GM23338 (cell line): Measurements from ENCODE around the gene SDR39U1. TPM values are rescaled to one million over a fixed set of nuclear protein-coding genes. Genes with fewer than 3 reads are reported as not detected.

ENCODE experiments used
- ATAC-seq: fragments of 200-7000 bp; cut with Tn5 transposase; 3 replicates; pipeline ENCODE4 v1.9.1; 2020
- DNase-seq: peaks from one replicate; pipeline ENCODE4 v3.0.0-alpha.2; 2015; ENCODE audit warnings: low spot score
- H2AFZ ChIP-seq: fragments of 200-600 bp; sonication (generic); 2 replicates; pipeline ENCODE4 v1.8.0; 2016; ENCODE audit warnings: antibody characterized with exemption, mild to moderate bottlenecking, moderate library complexity
- H3F3A ChIP-seq: fragments of 200-600 bp; sonication (generic); replicated peaks from 2 replicates; pipeline ENCODE4 v1.8.0; 2017; ENCODE audit warnings: antibody characterized with exemption, mixed run types, low read depth
- H3K27ac ChIP-seq: fragments of 200-600 bp; sonication (generic); 2 replicates; pipeline ENCODE4 v1.6.1; 2016; ENCODE audit warnings: low read depth
- H3K27me3 ChIP-seq: fragments of 200-600 bp; sonication (generic); 2 replicates; pipeline ENCODE4 v1.8.0; 2016; ENCODE audit warnings: mild to moderate bottlenecking, mixed run types, moderate library complexity; ENCODE audit not compliant: insufficient read depth
- H3K36me3 ChIP-seq: fragments of 200-600 bp; sonication (generic); 2 replicates; pipeline ENCODE4 v1.8.0; 2016; ENCODE audit warnings: mild to moderate bottlenecking; ENCODE audit not compliant: insufficient read depth
- H3K4me1 ChIP-seq: fragments of 200-600 bp; sonication (generic); 2 replicates; pipeline ENCODE4 v1.8.0; 2016; ENCODE audit warnings: mild to moderate bottlenecking, moderate library complexity; ENCODE audit not compliant: insufficient read depth
- H3K4me2 ChIP-seq: fragments of 200-600 bp; sonication (generic); 2 replicates; pipeline ENCODE4 v1.7.1; 2017; ENCODE audit warnings: mixed run types
- H3K4me3 ChIP-seq: fragments of 200-600 bp; sonication (generic); 2 replicates; pipeline ENCODE4 v1.6.1; 2016; ENCODE audit warnings: mixed run types
- H3K79me2 ChIP-seq: fragments of 200-600 bp; sonication (generic); replicated peaks from 2 replicates; pipeline ENCODE4 v1.8.0; 2017; ENCODE audit warnings: mild to moderate bottlenecking; ENCODE audit not compliant: insufficient read depth
- H3K9me2 ChIP-seq: fragments of 200-600 bp; sonication (generic); 2 replicates; pipeline ENCODE4 v1.8.0; 2017; ENCODE audit not compliant: insufficient read depth
- H4K20me1 ChIP-seq: fragments of 200-600 bp; sonication (generic); replicated peaks from 2 replicates; pipeline ENCODE4 v1.8.0; 2017; ENCODE audit warnings: mild to moderate bottlenecking; ENCODE audit not compliant: insufficient read depth
- H3K27ac Mint-ChIP-seq: 2 replicates; pipeline ENCODE4 v1.8.0; 2020; ENCODE audit warnings: inconsistent platforms, mild to moderate bottlenecking, moderate library complexity, mixed read lengths
- H3K27me3 Mint-ChIP-seq: 3 replicates; pipeline ENCODE4 v1.8.0; 2022; ENCODE audit warnings: low read depth, mild to moderate bottlenecking, moderate library complexity, mixed read lengths, inconsistent platforms; ENCODE audit not compliant: insufficient read depth, poor library complexity
- H3K36me3 Mint-ChIP-seq: 3 replicates; pipeline ENCODE4 v1.8.0; 2021; ENCODE audit warnings: low read depth, mild to moderate bottlenecking, inconsistent platforms, moderate library complexity, mixed read lengths
- H3K4me1 Mint-ChIP-seq: 3 replicates; pipeline ENCODE4 v1.8.0; 2020; ENCODE audit warnings: mild to moderate bottlenecking, inconsistent platforms, mixed read lengths
- H3K4me3 Mint-ChIP-seq: 3 replicates; pipeline ENCODE4 v1.8.0; 2021; ENCODE audit warnings: moderate library complexity, mild to moderate bottlenecking, inconsistent platforms, mixed read lengths
- H3K9me3 Mint-ChIP-seq: 3 replicates; pipeline ENCODE4 v1.8.0; 2020; ENCODE audit warnings: moderate library complexity, mild to moderate bottlenecking, inconsistent platforms, mixed read lengths
- CREB1 ChIP-seq: fragments of 250-450 bp; sonication (Bioruptor Pico); IDR thresholded peaks from 2 replicates; pipeline ENCODE4 v1.5.0; 2020; ENCODE audit warnings: low read depth, mild to moderate bottlenecking, moderate library complexity
- CTCF ChIP-seq, 2 experiments: fragments of 200-600 bp in 1 of 2; sonication (generic) in 1 of 2; conservative IDR thresholded peaks; 2 replicates each; pipeline versions ENCODE4 v1.5.1 to v1.6.1; 2016 to 2017; ENCODE audit warnings: antibody characterized with exemption in 2 of 2, low read depth in 2 of 2, mild to moderate bottlenecking in 2 of 2, moderate library complexity in 1 of 2
- ETS1 ChIP-seq: IDR thresholded peaks from 2 replicates; pipeline ENCODE4 v1.6.1; 2016; ENCODE audit warnings: antibody characterized with exemption
- EZH2 ChIP-seq: fragments of 200-600 bp; sonication (generic); IDR thresholded peaks from one replicate; pipeline ENCODE4 v1.8.0; 2017; ENCODE audit warnings: antibody characterized with exemption, mild to moderate bottlenecking, low read depth; ENCODE audit not compliant: unreplicated experiment
- EZH2phosphoT487 ChIP-seq: fragments of 200-600 bp; sonication (generic); IDR thresholded peaks from one replicate; pipeline ENCODE4 v1.8.1; 2018; ENCODE audit warnings: antibody characterized with exemption; ENCODE audit not compliant: unreplicated experiment
- JUNB ChIP-seq: IDR thresholded peaks from one replicate; pipeline ENCODE4 v1.6.1; 2016; ENCODE audit warnings: antibody characterized with exemption; ENCODE audit not compliant: unreplicated experiment
- NANOG ChIP-seq: IDR thresholded peaks from 2 replicates; pipeline ENCODE4 v1.6.1; 2016; ENCODE audit warnings: antibody characterized with exemption, borderline replicate concordance
- POLR2AphosphoS5 ChIP-seq: IDR thresholded peaks from 2 replicates; pipeline ENCODE4 v1.6.1; 2016; ENCODE audit warnings: antibody characterized with exemption, low read depth
- REST ChIP-seq: IDR thresholded peaks from one replicate; pipeline ENCODE4 v1.6.1; 2018; ENCODE audit warnings: antibody characterized with exemption; ENCODE audit not compliant: unreplicated experiment
- STAT1 ChIP-seq: IDR thresholded peaks from one replicate; pipeline ENCODE4 v1.6.1; 2016; ENCODE audit warnings: antibody characterized with exemption; ENCODE audit not compliant: unreplicated experiment
- ZNF114 ChIP-seq: fragments of 250-450 bp; sonication (Bioruptor Pico); IDR thresholded peaks from 2 replicates; pipeline ENCODE4 v1.5.0; 2020; ENCODE audit warnings: mild to moderate bottlenecking, moderate library complexity
- ZNF331 ChIP-seq: fragments of 250-450 bp; sonication (Bioruptor Pico); IDR thresholded peaks from 2 replicates; pipeline ENCODE4 v1.5.0; 2020; ENCODE audit warnings: low read depth, mild to moderate bottlenecking, moderate library complexity
- ZNF462 ChIP-seq: fragments of 250-450 bp; sonication (Bioruptor Pico); IDR thresholded peaks from 2 replicates; pipeline ENCODE4 v1.5.0; 2020; ENCODE audit warnings: mild to moderate bottlenecking, moderate library complexity
- polyA plus RNA-seq: library from polyadenylated mRNA; unstranded; fragments of >200 nt; fragmentation: Nextera tagmentation; extraction: Ambion mirVana; gene quantifications from 2 replicates; pipeline ENCODE4 v1.2.1, GENCODE V29; 2016
- total RNA-seq: library from RNA; depleted of rRNA; stranded (reverse); fragments of >200 nt; shearing (Covaris generic); gene quantifications from 2 replicates; pipeline ENCODE4 v1.2.3, GENCODE V29; 2014

The SDR39U1 gene
- total and polyA plus RNA-seq, 2 experiments from 2014 or later, result 22.9 to 66.5 TPM

- Histone ChIP-seq H3K27ac (peak overlapping the region; percentile 97), H3K4me3 (peak overlapping the region; percentile 70), H3K9me2 (no peaks in the 10 kb centered on the region), H3K27me3 (no peaks in the 10 kb centered on the region), H4K20me1 (no peaks in the 10 kb centered on the region; the same call in 1 of the 2 replicates), H3K36me3 (peaks cover 7% of the 10 kb centered on the region; the same call in 1 of the 2 replicates), H3K4me1 (peaks cover 13% of the 10 kb centered on the region), H2AFZ (no peak overlapping the region; the same call in 1 of the 2 replicates), H3F3A (peaks cover 7% of the 10 kb centered on the region; the same call in 1 of the 2 replicates), H3K79me2 (peaks cover 13% of the 10 kb centered on the region), H3K4me2 (peak overlapping the region; percentile 84)
- Mint-ChIP-seq H3K4me1 (peaks cover 5% of the 10 kb centered on the region; the same call in 2 of the 3 replicates), H3K9me3 (no peaks in the 10 kb centered on the region), H3K4me3 (peak overlapping the region; percentile 88), H3K36me3 (peaks cover 39% of the 10 kb centered on the region), H3K27me3 (peaks cover 4% of the 10 kb centered on the region), H3K27ac (peak overlapping the region; percentile 99)
- DNase-seq, result peak; percentile 64
- TF ChIP-seq REST (no peak), EZH2phosphoT487 (no peak), NANOG (no peak), ZNF114 (CRISPR knock-in tag) (no peak), ZNF462 (CRISPR knock-in tag) (no peak), JUNB (no peak), CREB1 (CRISPR knock-in tag) (no peak), CTCF (conservative IDR thresholded peaks at IDR 0.05; ENCODE audit: low read depth in 2 of 2) (no peak), ZNF331 (no peak), STAT1 (no peak), POLR2AphosphoS5 (no peak), EZH2 (no peak), ETS1 (no peak)
- peak; percentile 43 for ATAC-seq
These were observed 704 bp downstream of the SDR39U1 start for GRCh38 chr14:24441904-24442239.
